HL-60 (cell line): ENCODE measurements around the gene EPN3.

Experiments used
- CTCF ChIP-seq: IDR thresholded peaks from one replicate; pipeline ENCODE4 v1.5.1; 2011; ENCODE audit warnings: low read length, control low read depth, inconsistent platforms; ENCODE audit not compliant: insufficient read depth
- POLR2AphosphoS5 ChIP-seq: IDR thresholded peaks from 2 replicates; pipeline ENCODE4 v1.6.1; 2012; ENCODE audit warnings: low read depth

- TF ChIP-seq CTCF (no peak), POLR2AphosphoS5 (no peak)
Measured at GRCh38 chr17:50534979-50535326, 2.4 kb downstream of the EPN3 start.
